Astrocyte (in vitro differentiated cells and primary cell): ENCODE measurements around the gene DDX18. TPM values are rescaled to one million over a fixed set of nuclear protein-coding genes. Genes with fewer than 3 reads are reported as not detected.
A peak's percentile ranks its signal among the peaks of the same experiment; 100 is the strongest.

Experiments
- DNase-seq: peaks from one replicate; pipeline ENCODE4 v3.0.0-alpha.2; 2010; ENCODE audit warnings: low read depth
- FAIRE-seq: peaks from 2 replicates; lab custom pipeline; 2011; peaks lifted over from hg19 to GRCh38; lab: Jason Lieb, UNC
- H2AFZ ChIP-seq: 2 replicates; pipeline ENCODE4 v1.6.0; 2012; ENCODE audit warnings: low read depth, low read length, inconsistent platforms
- H3K27ac ChIP-seq: 2 replicates; pipeline ENCODE4 v1.5.1; 2011; ENCODE audit warnings: low read depth, low read length, inconsistent platforms
- H3K27me3 ChIP-seq: 2 replicates; pipeline ENCODE4 v1.6.0; 2011; ENCODE audit warnings: low read length, inconsistent platforms; ENCODE audit not compliant: insufficient read depth
- H3K36me3 ChIP-seq: 2 replicates; pipeline ENCODE4 v1.5.1; 2011; ENCODE audit warnings: low read length, inconsistent platforms; ENCODE audit not compliant: insufficient read depth
- H3K4me1 ChIP-seq: 2 replicates; pipeline ENCODE4 v1.5.1; 2011; ENCODE audit warnings: low read length, inconsistent platforms; ENCODE audit not compliant: insufficient read depth
- H3K4me2 ChIP-seq: 2 replicates; pipeline ENCODE4 v1.6.0; 2012; ENCODE audit warnings: low read length, inconsistent platforms
- H3K4me3 ChIP-seq: 2 replicates; pipeline ENCODE4 v1.5.1; 2011; ENCODE audit warnings: low read depth, mild to moderate bottlenecking, low read length, inconsistent platforms; ENCODE audit not compliant: insufficient read depth
- H3K79me2 ChIP-seq: 2 replicates; pipeline ENCODE4 v1.6.0; 2012; ENCODE audit warnings: mild to moderate bottlenecking, low read length, inconsistent platforms; ENCODE audit not compliant: insufficient read depth
- H3K9ac ChIP-seq: 2 replicates; pipeline ENCODE4 v1.6.0; 2012; ENCODE audit warnings: mild to moderate bottlenecking, low read length, inconsistent platforms
- H3K9me3 ChIP-seq: 2 replicates; pipeline ENCODE4 v1.5.1; 2012; ENCODE audit warnings: low read depth, mild to moderate bottlenecking, low read length, inconsistent platforms; ENCODE audit not compliant: insufficient read depth
- H4K20me1 ChIP-seq: 2 replicates; pipeline ENCODE4 v1.6.0; 2012; ENCODE audit warnings: low read length, inconsistent platforms; ENCODE audit not compliant: insufficient read depth
- H3K27ac Mint-ChIP-seq: one replicate; pipeline ENCODE4 v1.8.0; 2021; ENCODE audit warnings: mild to moderate bottlenecking, mixed read lengths; ENCODE audit not compliant: unreplicated experiment
- H3K27me3 Mint-ChIP-seq: one replicate; pipeline ENCODE4 v1.8.0; 2021; ENCODE audit warnings: low read depth, mixed read lengths; ENCODE audit not compliant: unreplicated experiment
- H3K36me3 Mint-ChIP-seq: one replicate; pipeline ENCODE4 v1.8.0; 2021; ENCODE audit warnings: low read depth, mixed read lengths; ENCODE audit not compliant: unreplicated experiment
- H3K4me1 Mint-ChIP-seq: one replicate; pipeline ENCODE4 v1.8.0; 2021; ENCODE audit warnings: low read depth, mixed read lengths; ENCODE audit not compliant: unreplicated experiment
- H3K4me3 Mint-ChIP-seq: one replicate; pipeline ENCODE4 v1.8.0; 2021; ENCODE audit warnings: mild to moderate bottlenecking, moderate library complexity, mixed read lengths; ENCODE audit not compliant: unreplicated experiment
- H3K9me3 Mint-ChIP-seq: one replicate; pipeline ENCODE4 v1.8.0; 2021; ENCODE audit warnings: mild to moderate bottlenecking, mixed read lengths; ENCODE audit not compliant: unreplicated experiment
- CTCF ChIP-seq: IDR thresholded peaks from 2 replicates; pipeline ENCODE4 v1.5.1; 2011; ENCODE audit warnings: low read depth, mild to moderate bottlenecking, inconsistent platforms, low read length, moderate library complexity; ENCODE audit not compliant: insufficient read depth
- EZH2 ChIP-seq: IDR thresholded peaks from 2 replicates; pipeline ENCODE4 v1.6.1; 2012; ENCODE audit warnings: mild to moderate bottlenecking, low read length, inconsistent platforms; ENCODE audit not compliant: insufficient read depth
- total RNA-seq: library from RNA; stranded (reverse); gene quantifications from 2 replicates; pipeline ENCODE4 v1.2.1, GENCODE V29; 2021

Gene DDX18
- total RNA-seq, 1 donor from 2014 or later = 72.6 TPM

DNA sequence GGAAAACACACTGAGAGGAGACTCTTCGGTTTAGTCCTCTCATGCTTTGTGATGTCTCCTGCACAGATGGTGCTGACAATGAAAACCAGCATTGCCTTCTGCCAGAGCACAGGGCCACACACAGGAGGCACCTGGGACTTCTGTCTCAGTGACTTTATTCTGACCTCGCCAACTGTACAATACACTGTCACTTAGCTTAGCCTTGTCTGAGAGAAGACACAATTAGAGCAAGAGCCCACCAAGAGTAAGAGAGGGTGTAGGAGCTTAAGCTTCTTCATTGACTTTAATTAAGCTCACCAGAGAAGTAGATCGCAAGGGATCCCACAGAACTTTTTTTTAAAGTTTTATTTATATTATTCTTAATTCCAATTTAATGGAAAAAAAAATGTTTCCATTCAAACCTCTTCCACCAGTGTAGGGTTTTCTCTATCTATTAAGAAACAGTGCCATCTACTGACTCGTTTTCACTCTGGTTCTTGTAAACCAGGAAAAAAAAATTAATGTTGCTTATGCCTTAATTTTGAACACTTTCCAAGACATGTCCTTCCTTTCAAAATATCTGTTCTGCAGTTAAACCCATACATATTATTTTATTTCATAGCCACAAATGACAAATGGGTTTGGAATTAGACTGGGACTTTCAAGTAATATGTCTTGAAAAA, 42.4 kb upstream of the DDX18 start:
- H3K9me3 ChIP-seq = no peaks in the 10 kb centered on the region
- Mint-ChIP-seq H3K27ac (no peak overlapping the region), H3K4me3 (no peak overlapping the region), H3K36me3 (no peaks in the 10 kb centered on the region), H3K9me3 (no peaks in the 10 kb centered on the region), H3K4me1 (peaks cover 5% of the 10 kb centered on the region), H3K27me3 (no peaks in the 10 kb centered on the region)
- TF ChIP-seq CTCF = peak; percentile 44
- TF ChIP-seq EZH2 = no peak
- H3K27ac ChIP-seq = no peak overlapping the region
- FAIRE-seq (no peak), DNase-seq (peak; percentile 4)
- H3K36me3 ChIP-seq = no peaks in the 10 kb centered on the region
- no peaks in the 10 kb centered on the region for H3K4me1 ChIP-seq
- no peaks in the 10 kb centered on the region for H4K20me1 ChIP-seq
- no peak overlapping the region for H3K4me3 ChIP-seq
- no peaks in the 10 kb centered on the region for H3K27me3 ChIP-seq
- H2AFZ ChIP-seq = no peak overlapping the region
- H3K4me2 ChIP-seq = no peak overlapping the region
- H3K9ac ChIP-seq = no peak overlapping the region
- H3K79me2 ChIP-seq = no peaks in the 10 kb centered on the region

DNA sequence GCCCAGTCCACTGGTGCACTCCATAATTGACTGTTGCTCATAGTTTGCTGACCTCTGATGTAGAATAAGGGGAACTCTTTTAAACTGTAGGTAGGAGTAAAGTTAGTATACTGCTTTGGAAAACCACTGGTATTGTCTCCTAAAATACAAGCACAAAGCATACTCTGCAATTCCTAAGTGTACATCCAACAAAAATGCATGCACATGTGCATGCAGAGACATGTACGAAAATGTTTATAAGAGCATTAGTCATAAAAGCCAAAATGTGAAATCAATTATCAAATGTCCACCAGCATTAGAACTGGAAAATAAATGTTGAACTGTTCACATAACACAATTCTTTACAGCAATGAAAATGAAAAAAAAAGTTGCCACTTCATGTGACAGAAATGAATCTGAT, 39.8 kb upstream of the DDX18 start:
- TF ChIP-seq EZH2 (no peak), CTCF (no peak)
- FAIRE-seq (no peak), DNase-seq (no peak)
- no peak overlapping the region for H3K27ac ChIP-seq
- no peaks in the 10 kb centered on the region for H3K27me3 ChIP-seq
- H3K9me3 Mint-ChIP-seq = peaks cover 5% of the 10 kb centered on the region
- H3K4me1 Mint-ChIP-seq = peaks cover 9% of the 10 kb centered on the region
- no peak overlapping the region for H3K4me3 ChIP-seq
- no peak overlapping the region for H3K4me2 ChIP-seq
- no peaks in the 10 kb centered on the region for H3K27me3 Mint-ChIP-seq
- no peaks in the 10 kb centered on the region for H3K36me3 ChIP-seq
- no peak overlapping the region for H3K27ac Mint-ChIP-seq
- H3K9ac ChIP-seq = no peak overlapping the region
- no peak overlapping the region for H2AFZ ChIP-seq
- no peaks in the 10 kb centered on the region for H3K36me3 Mint-ChIP-seq
- H3K9me3 ChIP-seq = no peaks in the 10 kb centered on the region
- no peaks in the 10 kb centered on the region for H4K20me1 ChIP-seq
- H3K4me1 ChIP-seq = no peaks in the 10 kb centered on the region
- H3K4me3 Mint-ChIP-seq = no peak overlapping the region
- H3K79me2 ChIP-seq = no peaks in the 10 kb centered on the region

GRCh38 chr2:117775703-117776219, 38.7 kb upstream of the DDX18 start:
- Mint-ChIP-seq H3K9me3 (peaks cover 6% of the 10 kb centered on the region), H3K27ac (no peak overlapping the region), H3K27me3 (no peaks in the 10 kb centered on the region), H3K4me3 (no peak overlapping the region), H3K36me3 (no peaks in the 10 kb centered on the region), H3K4me1 (peaks cover 9% of the 10 kb centered on the region)
- Histone ChIP-seq H3K4me3 (no peak overlapping the region), H3K9me3 (no peaks in the 10 kb centered on the region), H3K9ac (no peak overlapping the region), H4K20me1 (no peaks in the 10 kb centered on the region), H3K27me3 (no peaks in the 10 kb centered on the region), H3K36me3 (no peaks in the 10 kb centered on the region), H3K4me2 (no peak overlapping the region), H3K79me2 (no peaks in the 10 kb centered on the region), H3K4me1 (no peaks in the 10 kb centered on the region), H2AFZ (no peak overlapping the region), H3K27ac (no peak overlapping the region)
- DNase-seq (no peak), FAIRE-seq (no peak)
- TF ChIP-seq CTCF = no peak
- TF ChIP-seq EZH2 = no peak
